ENCODE results near the gene SRSF10.

DNA sequence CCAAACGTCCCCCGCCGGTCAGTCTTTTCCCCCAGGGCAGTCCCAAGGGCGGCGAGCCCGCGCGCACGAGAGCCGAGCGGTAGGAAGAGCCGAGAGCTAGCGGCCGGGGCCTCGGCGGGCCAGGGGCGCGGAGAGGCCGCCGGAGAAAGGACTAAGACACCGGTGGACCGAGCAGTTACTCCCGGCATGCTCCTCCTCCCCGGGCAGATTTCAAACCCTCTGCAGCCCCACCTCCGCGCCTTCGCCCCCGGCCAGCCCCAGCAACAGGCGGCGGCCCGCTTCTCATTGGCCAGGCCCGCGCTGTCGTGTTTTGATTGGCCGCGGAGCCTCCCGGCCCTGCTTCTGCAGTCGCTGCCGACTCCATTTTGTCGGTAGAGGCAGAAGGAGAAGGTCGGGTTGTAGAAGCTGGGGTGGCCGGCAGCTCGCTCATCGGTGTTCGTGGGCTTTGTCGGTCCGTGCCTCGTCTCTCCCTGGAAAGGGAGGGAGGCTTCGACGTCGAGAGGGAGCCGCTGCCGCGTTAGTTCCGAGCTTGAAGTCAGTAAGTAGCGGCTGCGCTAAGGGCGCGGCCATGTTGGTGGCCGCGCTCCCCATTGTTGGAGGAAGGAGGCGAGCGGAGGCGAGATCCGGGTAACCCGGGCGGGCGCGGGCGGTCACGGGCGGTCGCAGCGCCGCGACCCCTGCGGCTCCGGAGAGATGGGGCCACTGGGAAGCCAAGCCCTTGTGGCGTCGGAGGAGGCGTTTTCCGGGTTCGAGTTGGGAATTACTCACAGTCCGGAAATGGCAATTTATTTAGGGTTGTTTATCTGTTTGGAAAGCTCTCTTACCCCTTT, 20.5 kb downstream of the SRSF10 start, which contains the start of gene PNRC2:
- TF ChIP-seq, protein P1, sequence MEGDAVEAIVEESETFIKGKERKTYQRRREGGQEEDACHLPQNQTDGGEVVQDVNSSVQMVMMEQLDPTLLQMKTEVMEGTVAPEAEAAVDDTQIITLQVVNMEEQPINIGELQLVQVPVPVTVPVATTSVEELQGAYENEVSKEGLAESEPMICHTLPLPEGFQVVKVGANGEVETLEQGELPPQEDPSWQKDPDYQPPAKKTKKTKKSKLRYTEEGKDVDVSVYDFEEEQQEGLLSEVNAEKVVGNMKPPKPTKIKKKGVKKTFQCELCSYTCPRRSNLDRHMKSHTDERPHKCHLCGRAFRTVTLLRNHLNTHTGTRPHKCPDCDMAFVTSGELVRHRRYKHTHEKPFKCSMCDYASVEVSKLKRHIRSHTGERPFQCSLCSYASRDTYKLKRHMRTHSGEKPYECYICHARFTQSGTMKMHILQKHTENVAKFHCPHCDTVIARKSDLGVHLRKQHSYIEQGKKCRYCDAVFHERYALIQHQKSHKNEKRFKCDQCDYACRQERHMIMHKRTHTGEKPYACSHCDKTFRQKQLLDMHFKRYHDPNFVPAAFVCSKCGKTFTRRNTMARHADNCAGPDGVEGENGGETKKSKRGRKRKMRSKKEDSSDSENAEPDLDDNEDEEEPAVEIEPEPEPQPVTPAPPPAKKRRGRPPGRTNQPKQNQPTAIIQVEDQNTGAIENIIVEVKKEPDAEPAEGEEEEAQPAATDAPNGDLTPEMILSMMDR (IDR thresholded peaks at IDR 0.05; ENCODE audit: insufficient read depth, low read length, poor library complexity, severe bottlenecking): no peak
- TF ChIP-seq EZH2phosphoT487 (conservative IDR thresholded peaks at IDR 0.05; ENCODE audit: low read length): no peak

Measured in SU-DHL-6 (cell line).